OCI-LY1 (cell line): ENCODE measurements around the gene SOS1.

ENCODE experiments used
- CTCF ChIP-seq: fragments of 200-600 bp; sonication (generic), shearing (Covaris generic); IDR thresholded peaks from 2 replicates; pipeline ENCODE4 v1.5.1; 2017; ENCODE audit warnings: mild to moderate bottlenecking, antibody characterized with exemption, low read length, moderate library complexity, mixed read lengths
- EZH2 ChIP-seq: fragments of 200-600 bp; sonication (generic), shearing (Covaris generic); IDR thresholded peaks from 2 replicates; pipeline ENCODE4 v1.8.0; 2017; ENCODE audit warnings: borderline replicate concordance, mixed run types, mild to moderate bottlenecking, antibody characterized with exemption, low read length, moderate library complexity, mixed read lengths

- TF ChIP-seq EZH2 (no peak), CTCF (no peak)
Observed at GRCh38 chr2:39108377-39108776, 12.5 kb downstream of the SOS1 start.
